Measurements from ENCODE around the gene JADE2. TPM values are rescaled to one million over a fixed set of nuclear protein-coding genes. Genes with fewer than 3 reads are reported as not detected.

Gene JADE2
- total and polyA plus RNA-seq, 2 experiments from 2014 or later = 16.2 to 40.8 TPM

- H3K27ac ChIP-seq (ENCODE audit: low read depth) = no peak overlapping the region
- Mint-ChIP-seq H3K36me3 (ENCODE audit: low read depth) (peaks cover 60% of the 10 kb centered on the region), H3K27me3 (ENCODE audit: insufficient read depth, low read depth, poor library complexity) (peaks cover 8% of the 10 kb centered on the region), H3K27ac (no peak overlapping the region), H3K4me3 (no peak overlapping the region), H3K9me3 (no peaks in the 10 kb centered on the region), H3K4me1 (peaks cover 40% of the 10 kb centered on the region)
- H2AFZ ChIP-seq = no peak overlapping the region
- no peak for TF ChIP-seq NANOG (IDR thresholded peaks at IDR 0.05; ENCODE audit: borderline replicate concordance)
- TF ChIP-seq EZH2 (IDR thresholded peaks at IDR 0.05; ENCODE audit: low read depth, unreplicated experiment) = no peak
- no peak for TF ChIP-seq POLR2AphosphoS5 (IDR thresholded peaks at IDR 0.05; ENCODE audit: low read depth)
- TF ChIP-seq CREB1 (CRISPR knock-in tag; IDR thresholded peaks at IDR 0.05; ENCODE audit: low read depth) = no peak
- TF ChIP-seq ZNF114 (CRISPR knock-in tag; IDR thresholded peaks at IDR 0.05) = no peak
- TF ChIP-seq, protein P1, sequence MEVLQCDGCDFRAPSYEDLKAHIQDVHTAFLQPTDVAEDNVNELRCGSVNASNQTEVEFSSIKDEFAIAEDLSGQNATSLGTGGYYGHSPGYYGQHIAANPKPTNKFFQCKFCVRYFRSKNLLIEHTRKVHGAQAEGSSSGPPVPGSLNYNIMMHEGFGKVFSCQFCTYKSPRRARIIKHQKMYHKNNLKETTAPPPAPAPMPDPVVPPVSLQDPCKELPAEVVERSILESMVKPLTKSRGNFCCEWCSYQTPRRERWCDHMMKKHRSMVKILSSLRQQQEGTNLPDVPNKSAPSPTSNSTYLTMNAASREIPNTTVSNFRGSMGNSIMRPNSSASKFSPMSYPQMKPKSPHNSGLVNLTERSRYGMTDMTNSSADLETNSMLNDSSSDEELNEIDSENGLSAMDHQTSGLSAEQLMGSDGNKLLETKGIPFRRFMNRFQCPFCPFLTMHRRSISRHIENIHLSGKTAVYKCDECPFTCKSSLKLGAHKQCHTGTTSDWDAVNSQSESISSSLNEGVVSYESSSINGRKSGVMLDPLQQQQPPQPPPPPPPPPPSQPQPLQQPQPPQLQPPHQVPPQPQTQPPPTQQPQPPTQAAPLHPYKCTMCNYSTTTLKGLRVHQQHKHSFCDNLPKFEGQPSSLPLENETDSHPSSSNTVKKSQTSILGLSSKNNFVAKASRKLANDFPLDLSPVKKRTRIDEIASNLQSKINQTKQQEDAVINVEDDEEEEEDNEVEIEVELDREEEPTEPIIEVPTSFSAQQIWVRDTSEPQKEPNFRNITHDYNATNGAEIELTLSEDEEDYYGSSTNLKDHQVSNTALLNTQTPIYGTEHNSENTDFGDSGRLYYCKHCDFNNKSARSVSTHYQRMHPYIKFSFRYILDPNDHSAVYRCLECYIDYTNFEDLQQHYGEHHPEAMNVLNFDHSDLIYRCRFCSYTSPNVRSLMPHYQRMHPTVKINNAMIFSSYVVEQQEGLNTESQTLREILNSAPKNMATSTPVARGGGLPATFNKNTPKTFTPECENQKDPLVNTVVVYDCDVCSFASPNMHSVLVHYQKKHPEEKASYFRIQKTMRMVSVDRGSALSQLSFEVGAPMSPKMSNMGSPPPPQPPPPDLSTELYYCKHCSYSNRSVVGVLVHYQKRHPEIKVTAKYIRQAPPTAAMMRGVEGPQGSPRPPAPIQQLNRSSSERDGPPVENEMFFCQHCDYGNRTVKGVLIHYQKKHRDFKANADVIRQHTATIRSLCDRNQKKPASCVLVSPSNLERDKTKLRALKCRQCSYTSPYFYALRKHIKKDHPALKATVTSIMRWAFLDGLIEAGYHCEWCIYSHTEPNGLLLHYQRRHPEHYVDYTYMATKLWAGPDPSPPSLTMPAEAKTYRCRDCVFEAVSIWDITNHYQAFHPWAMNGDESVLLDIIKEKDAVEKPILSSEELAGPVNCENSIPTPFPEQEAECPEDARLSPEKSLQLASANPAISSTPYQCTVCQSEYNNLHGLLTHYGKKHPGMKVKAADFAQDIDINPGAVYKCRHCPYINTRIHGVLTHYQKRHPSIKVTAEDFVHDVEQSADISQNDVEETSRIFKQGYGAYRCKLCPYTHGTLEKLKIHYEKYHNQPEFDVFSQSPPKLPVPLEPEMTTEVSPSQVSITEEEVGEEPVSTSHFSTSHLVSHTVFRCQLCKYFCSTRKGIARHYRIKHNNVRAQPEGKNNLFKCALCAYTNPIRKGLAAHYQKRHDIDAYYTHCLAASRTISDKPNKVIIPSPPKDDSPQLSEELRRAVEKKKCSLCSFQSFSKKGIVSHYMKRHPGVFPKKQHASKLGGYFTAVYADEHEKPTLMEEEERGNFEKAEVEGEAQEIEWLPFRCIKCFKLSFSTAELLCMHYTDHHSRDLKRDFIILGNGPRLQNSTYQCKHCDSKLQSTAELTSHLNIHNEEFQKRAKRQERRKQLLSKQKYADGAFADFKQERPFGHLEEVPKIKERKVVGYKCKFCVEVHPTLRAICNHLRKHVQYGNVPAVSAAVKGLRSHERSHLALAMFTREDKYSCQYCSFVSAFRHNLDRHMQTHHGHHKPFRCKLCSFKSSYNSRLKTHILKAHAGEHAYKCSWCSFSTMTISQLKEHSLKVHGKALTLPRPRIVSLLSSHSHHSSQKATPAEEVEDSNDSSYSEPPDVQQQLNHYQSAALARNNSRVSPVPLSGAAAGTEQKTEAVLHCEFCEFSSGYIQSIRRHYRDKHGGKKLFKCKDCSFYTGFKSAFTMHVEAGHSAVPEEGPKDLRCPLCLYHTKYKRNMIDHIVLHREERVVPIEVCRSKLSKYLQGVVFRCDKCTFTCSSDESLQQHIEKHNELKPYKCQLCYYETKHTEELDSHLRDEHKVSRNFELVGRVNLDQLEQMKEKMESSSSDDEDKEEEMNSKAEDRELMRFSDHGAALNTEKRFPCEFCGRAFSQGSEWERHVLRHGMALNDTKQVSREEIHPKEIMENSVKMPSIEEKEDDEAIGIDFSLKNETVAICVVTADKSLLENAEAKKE (CRISPR knock-in tag; IDR thresholded peaks at IDR 0.05) = no peak
- TF ChIP-seq, protein P2, sequence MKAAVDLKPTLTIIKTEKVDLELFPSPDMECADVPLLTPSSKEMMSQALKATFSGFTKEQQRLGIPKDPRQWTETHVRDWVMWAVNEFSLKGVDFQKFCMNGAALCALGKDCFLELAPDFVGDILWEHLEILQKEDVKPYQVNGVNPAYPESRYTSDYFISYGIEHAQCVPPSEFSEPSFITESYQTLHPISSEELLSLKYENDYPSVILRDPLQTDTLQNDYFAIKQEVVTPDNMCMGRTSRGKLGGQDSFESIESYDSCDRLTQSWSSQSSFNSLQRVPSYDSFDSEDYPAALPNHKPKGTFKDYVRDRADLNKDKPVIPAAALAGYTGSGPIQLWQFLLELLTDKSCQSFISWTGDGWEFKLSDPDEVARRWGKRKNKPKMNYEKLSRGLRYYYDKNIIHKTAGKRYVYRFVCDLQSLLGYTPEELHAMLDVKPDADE (IDR thresholded peaks at IDR 0.05) = no peak
- no peak for TF ChIP-seq JUNB (IDR thresholded peaks at IDR 0.05; ENCODE audit: unreplicated experiment)
- no peak for TF ChIP-seq EZH2phosphoT487 (IDR thresholded peaks at IDR 0.05; ENCODE audit: unreplicated experiment)
- TF ChIP-seq STAT1 (IDR thresholded peaks at IDR 0.05; ENCODE audit: unreplicated experiment) = no peak
- TF ChIP-seq, protein P3, sequence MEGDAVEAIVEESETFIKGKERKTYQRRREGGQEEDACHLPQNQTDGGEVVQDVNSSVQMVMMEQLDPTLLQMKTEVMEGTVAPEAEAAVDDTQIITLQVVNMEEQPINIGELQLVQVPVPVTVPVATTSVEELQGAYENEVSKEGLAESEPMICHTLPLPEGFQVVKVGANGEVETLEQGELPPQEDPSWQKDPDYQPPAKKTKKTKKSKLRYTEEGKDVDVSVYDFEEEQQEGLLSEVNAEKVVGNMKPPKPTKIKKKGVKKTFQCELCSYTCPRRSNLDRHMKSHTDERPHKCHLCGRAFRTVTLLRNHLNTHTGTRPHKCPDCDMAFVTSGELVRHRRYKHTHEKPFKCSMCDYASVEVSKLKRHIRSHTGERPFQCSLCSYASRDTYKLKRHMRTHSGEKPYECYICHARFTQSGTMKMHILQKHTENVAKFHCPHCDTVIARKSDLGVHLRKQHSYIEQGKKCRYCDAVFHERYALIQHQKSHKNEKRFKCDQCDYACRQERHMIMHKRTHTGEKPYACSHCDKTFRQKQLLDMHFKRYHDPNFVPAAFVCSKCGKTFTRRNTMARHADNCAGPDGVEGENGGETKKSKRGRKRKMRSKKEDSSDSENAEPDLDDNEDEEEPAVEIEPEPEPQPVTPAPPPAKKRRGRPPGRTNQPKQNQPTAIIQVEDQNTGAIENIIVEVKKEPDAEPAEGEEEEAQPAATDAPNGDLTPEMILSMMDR (conservative IDR thresholded peaks at IDR 0.05; ENCODE audit: low read depth in 2 of 2) = no peak
- TF ChIP-seq, protein P4, sequence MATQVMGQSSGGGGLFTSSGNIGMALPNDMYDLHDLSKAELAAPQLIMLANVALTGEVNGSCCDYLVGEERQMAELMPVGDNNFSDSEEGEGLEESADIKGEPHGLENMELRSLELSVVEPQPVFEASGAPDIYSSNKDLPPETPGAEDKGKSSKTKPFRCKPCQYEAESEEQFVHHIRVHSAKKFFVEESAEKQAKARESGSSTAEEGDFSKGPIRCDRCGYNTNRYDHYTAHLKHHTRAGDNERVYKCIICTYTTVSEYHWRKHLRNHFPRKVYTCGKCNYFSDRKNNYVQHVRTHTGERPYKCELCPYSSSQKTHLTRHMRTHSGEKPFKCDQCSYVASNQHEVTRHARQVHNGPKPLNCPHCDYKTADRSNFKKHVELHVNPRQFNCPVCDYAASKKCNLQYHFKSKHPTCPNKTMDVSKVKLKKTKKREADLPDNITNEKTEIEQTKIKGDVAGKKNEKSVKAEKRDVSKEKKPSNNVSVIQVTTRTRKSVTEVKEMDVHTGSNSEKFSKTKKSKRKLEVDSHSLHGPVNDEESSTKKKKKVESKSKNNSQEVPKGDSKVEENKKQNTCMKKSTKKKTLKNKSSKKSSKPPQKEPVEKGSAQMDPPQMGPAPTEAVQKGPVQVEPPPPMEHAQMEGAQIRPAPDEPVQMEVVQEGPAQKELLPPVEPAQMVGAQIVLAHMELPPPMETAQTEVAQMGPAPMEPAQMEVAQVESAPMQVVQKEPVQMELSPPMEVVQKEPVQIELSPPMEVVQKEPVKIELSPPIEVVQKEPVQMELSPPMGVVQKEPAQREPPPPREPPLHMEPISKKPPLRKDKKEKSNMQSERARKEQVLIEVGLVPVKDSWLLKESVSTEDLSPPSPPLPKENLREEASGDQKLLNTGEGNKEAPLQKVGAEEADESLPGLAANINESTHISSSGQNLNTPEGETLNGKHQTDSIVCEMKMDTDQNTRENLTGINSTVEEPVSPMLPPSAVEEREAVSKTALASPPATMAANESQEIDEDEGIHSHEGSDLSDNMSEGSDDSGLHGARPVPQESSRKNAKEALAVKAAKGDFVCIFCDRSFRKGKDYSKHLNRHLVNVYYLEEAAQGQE (IDR thresholded peaks at IDR 0.05; ENCODE audit: unreplicated experiment) = no peak
- no peak for TF ChIP-seq ZNF331 (CRISPR knock-in tag; IDR thresholded peaks at IDR 0.05; ENCODE audit: low read depth)
- H3K9me2 ChIP-seq (ENCODE audit: insufficient read depth) = no peaks in the 10 kb centered on the region
- H3K79me2 ChIP-seq (replicated peaks; ENCODE audit: insufficient read depth) = peaks cover 9% of the 10 kb centered on the region; the same call in 1 of the 2 replicates
- H3K4me2 ChIP-seq = no peak overlapping the region
- H3K36me3 ChIP-seq (ENCODE audit: insufficient read depth) = 0 out of 2 replicates have a peak, but pooled peaks cover 4% of the 10 kb centered on the region
- no peaks in the 10 kb centered on the region for H3K27me3 ChIP-seq (ENCODE audit: insufficient read depth)
- peaks cover 9% of the 10 kb centered on the region for H4K20me1 ChIP-seq (replicated peaks; ENCODE audit: insufficient read depth)
- peaks cover 9% of the 10 kb centered on the region; the same call in 1 of the 2 replicates for H3K4me1 ChIP-seq (ENCODE audit: insufficient read depth)
- H3K4me3 ChIP-seq = no peak overlapping the region
- peaks cover 18% of the 10 kb centered on the region; the same call in 1 of the 2 replicates for H3F3A ChIP-seq (replicated peaks; ENCODE audit: low read depth)
- ATAC-seq (no peak), DNase-seq (ENCODE audit: low spot score) (no peak)
Observed at GRCh38 chr5:134552301-134552700, 26.8 kb downstream of the JADE2 start.

All from GM23338 (cell line).